Hematopoietic multipotent progenitor cell treated with erythropoietin and hydrocortisone succinate and interleukin-3 and kit ligand, for 15 days (in vitro differentiated cells): ENCODE measurements around the gene RGMA.
A peak's percentile ranks its signal among the peaks of the same experiment; 100 is the strongest.
"Not testable (repeated sequence)": the region's sequence is repeated elsewhere in the genome, so short reads cannot be mapped to it uniquely, and the experiment has no call there.

ENCODE experiments used
- DNase-seq: peaks from one replicate; pipeline ENCODE4 v3.0.0-alpha.2; 2015; ENCODE audit warnings: low spot score

The RGMA gene

DNA sequence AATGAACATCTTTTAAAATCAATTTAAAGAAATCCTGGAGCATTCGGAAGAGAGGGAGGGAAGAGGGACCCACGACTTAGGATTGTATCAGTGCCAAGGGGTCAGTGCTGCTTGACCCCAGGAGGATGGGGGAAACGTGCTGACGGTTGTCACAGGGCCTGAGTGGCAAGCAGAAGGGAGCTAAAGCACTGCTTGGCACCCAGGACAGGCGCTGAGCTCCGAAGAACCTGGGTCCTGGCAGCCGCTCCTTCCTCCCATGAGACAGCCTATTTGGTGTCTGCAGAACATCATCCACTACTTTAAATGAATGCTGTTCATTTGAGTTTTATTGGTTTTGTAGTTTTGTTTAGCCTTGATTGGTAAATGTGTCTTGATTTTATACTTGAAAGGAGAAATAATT is 54.5 kb downstream of the RGMA start:
- DNase-seq: no peak

DNA sequence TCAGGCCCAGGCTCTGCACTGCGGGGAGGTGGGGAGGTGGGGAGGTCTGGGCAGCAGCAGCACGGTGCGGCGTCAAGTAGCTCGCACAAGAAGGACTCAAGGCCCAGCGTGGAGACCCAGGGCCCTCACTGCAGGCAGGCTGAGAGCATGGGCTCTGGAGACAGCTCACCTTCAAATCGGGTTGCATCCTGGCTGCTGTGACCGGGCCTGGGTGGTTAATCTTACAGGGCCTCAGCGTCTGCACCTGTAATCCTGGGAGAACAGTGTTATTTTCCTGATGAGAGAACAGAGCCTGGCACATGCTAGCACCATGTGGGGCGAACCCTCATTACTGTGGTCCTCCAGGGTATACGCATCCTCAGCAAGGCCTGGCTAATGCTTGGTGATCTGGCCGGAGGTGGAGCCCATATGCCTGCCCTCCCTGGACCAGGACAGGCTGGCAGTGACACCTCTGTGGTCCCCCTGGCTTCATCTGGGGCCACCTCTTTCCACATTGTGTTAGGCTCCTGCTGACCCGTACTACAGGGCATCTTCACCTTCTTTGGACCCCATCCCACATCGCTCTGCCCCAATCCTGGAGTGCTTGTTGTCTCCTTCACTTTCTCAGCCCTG is 55.5 kb downstream of the RGMA start:
- no peak for DNase-seq

DNA sequence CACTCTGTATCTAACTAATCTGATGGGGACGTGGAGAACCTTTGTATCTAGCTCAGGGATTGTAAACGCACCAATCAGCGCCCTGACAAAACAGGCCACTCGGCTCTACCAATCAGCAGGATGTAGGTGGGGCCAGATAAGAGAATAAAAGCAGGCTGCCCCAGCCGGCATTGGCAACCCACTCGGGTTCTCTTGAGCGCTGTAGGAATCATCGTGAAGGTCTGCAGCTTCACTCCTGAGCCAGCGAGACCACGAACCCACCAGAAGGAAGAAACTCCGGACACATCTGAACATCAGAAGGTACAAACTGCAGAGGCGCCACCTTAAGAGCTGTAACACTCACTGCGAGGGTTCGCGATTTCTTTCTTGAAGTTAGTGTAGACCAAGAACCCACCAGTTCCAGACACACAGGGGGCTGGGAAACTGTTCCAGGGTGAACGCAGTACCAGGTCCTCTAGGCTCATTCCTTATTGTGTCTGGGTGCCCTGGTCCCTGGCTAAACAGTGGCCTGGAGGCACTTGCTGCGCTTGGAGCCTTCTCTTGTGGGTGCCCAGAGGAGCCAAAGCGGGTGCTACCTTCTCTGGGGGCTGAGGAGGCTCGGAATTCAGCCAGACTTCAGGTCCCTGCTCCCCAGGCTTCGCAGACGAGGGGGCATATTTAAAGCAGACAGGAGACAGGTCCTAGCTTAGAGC is 56.4 kb downstream of the RGMA start:
- not testable (repeated sequence) for DNase-seq

DNA sequence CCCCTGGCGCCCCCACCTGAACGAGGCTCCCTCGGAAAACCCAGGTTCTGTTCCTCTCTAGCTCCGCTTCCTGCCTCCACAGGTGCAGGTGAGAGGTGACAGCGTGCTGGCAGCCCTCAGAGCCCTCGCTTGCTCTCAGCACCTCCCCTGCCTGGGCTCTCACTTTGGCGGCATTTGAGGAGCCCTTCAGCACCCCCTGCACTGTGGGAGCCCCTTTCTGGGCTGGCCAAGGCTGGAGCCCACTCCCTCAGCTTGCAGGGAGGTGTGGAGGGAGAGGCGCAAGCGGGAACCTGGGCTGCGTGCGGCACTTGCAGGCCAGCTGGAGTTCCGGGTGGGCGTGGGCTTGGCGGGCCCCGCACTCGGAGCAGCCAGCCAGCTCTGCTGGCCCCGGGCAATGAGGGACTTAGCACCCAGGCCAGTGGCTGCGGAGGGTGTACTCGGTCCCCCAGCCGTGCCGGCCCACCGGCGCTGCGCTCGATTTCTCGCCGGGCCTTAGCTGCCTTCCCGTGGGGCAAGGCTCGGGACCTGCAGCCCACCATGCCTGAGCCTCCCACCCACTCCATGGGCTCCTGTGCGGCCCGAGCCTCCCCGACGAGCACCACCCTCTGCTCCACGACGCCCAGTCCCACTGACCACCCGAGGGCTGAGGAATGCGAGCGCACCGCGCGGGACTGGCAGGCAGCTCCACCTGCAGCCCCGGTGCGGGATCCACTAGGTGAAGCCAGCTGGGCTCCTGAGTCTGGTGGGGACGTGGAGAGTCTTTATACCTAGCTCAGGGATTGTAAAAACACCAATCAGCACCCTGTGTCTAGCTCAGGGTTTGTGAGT is 57.2 kb downstream of the RGMA start:
- not testable (repeated sequence) for DNase-seq

DNA sequence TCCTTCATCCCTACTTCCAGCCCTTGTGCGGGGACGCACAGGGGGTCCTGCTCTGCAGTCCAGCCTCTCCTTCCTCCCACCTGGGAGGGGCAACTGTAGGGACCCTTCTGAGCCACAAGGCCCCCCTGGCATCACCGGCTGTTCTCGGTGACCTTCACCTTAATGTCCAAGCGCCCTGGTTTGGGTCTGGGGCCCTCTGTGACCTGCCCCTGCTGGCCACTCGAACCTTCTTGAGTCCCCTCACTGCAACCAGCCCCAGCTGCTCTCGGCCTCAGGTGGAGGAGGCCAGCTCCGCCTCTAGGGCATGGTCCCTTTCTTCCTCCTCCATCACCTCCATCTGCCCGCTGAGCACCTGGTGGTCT is 57.9 kb downstream of the RGMA start:
- DNase-seq: no peak

DNA sequence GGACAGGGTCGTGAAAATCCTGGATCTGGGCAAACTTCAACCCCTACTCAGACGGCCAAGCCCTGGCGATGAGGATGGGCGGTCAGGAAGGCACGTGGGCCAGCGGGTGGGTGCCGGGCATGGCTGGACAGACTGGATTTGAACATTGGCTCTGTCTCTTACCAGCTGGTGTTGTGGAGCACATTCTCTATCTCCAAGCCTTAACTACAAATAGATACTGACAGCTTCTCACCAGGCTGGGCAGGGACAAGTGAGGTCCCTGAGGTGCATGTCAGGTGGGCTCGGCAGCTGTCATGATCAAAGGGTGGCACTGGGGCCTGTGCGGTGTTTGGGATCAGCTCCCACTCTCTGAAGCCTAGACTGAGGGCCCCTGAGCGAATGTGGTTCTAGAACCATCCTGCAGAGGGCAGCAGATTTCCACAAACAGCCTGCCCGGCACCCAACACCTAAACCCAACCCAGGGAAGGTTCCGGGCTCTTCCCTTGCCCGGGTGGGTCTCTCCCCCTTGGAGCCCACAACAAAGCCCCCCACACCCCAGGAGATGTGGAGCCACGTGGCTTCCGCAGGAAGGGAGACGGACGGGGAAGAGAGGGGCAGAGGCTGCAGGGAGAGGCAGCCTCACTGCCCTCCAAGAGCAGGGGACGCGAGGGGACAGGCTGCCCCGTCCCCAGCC is 58.4 kb downstream of the RGMA start:
- peak; percentile 67 for DNase-seq

DNA sequence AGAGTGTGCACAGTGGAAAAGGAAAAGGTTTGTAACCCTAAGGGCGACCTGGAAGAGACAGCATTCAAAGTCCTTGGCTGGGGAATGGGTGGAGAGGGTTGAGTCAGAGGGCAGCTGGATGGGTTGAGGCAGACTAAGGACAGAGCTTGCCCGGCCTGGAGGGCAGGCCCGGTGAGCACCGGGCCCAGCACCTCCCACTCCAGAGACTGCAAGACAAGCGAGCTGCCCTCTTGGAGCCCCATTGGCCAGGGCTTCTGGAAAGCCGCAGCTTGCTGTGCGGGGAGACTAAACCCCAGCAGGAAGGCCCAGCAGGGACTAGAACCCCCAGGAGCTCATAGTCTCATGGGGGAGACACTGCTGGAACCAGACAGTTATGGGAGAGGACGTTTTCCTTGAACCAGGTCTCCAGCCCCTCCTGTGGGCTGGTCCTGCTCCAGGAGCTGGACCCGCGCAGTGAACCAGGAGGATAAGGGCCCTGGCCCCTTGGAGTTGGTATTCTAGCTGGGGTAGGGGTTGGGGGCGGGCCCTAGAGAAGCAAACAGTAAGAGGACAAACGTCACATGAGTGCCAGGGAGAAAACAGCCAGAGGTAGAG is 59.1 kb downstream of the RGMA start:
- DNase-seq: no peak

DNA sequence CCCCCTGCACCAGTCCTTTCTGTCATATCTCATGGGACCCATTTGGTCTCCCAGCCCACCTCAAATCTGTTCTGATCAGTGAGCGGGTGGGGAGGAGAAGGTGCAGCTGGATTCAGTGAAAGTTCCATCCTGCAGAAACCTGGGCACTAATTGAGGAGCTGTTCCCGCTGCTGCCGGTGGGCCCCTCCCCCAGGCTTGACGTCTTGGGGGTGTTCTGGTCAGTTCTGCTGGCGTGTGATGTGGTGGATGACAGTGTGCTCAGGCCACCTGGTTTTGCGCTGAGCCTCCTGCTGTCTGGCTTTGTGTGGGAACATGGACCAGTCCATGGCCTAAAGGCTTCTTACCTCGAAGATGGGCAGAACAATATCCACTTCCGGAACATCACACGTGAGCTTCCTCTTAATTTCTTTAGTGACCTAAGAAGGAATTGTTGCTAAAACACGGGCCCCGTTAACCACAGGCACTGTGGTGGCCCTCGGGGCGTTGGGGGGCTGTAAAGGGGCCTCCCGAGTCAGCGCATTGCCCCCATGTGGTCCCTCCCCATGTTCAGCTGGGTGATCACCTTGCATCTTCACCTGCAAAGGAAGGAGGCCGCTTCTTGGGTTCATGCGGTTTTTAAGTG is 59.7 kb downstream of the RGMA start:
- no peak for DNase-seq

DNA sequence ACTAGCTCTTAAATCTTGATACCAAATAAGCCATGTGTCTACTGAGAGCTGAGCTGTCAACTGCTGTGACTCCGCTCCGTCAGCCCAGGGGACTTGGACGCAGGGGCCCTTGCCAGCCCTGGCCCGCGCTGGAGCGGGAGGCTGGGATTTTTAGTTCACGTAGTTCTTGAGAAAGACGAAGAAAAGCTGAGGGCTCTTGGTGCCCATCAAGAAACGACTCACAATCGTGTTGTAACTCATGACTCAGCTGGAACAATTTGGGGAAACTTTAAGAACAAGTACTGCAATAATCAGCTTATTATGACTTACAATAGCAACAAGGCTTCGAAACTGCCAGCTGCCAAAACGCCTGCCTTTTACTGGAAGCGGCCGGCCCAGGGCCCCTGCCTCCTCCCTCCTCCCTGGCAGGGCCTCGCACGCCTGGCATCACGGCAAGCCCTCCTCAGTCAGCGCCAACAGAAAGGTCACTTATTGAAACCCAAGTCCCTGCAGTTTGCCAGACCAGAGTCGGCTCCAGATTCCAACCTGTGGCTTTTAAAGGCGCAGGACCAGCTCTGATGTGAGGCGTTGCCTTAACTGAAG is 60.3 kb downstream of the RGMA start:
- no peak for DNase-seq

DNA sequence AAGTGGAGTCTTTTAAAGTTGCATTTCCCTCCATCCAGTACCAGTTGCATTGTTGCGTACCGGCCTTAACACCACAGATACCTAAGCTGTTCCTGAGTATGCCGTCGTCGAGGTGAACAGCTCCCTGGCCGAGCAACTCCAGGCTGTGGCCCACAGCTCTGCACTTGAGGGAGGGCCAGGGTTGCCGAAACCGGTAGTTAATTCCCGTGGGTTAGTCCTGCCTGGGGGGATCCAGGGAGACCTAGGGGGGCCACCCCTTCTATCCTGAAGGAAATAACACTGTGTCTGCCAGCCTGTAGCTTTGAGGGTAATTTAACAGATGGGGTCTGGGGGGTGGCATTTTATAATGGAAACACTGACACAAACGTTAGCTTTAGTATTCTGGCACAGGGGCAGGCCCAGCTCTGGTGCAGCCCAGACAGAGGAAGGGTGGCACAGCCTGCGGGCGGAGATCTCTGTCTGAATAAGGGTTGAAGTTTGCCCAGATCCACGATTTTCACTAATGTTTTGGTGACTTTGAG is 60.8 kb downstream of the RGMA start:
- DNase-seq: no peak

DNA sequence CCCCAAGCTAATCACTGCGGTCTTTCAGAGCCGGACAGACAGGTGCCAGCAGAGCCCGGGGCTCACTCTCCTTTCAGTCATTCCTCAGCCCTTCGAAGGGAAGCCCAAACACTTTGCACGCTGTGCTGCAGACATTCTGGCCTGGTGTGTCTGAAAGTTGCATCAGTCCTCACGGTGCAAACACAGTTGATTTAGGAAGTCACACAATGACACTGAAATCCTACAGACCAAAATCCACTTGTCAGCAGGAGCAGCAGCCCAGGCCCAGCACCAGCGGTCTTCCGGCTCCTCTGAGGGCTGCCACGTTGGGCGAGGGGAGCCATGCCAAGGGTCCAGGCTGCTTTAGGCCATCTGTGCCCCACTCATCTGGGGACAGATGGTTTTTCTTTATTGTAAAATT is 61.6 kb downstream of the RGMA start:
- no peak for DNase-seq

DNA sequence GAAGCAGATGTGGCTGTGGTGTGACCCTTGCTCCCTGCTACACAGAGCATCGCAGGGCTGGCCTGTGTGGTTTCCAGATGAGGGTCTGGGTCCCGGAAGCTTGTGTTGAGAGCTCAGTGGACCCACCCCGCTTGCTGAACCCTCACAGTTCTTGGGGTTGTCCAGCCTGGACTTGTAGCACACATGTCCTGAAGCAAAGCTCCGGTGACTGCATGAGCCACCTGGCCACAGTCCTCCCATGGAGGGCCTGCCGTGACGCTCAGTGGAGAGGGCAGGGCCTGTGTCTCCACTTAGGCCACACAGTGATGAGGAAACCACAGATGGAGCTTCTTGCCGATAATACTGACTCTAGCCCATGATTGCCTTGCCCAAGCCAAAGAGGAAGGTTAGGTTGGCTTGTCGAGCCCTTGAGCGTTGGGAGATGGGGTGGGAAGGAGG is 62.6 kb downstream of the RGMA start:
- DNase-seq: no peak

DNA sequence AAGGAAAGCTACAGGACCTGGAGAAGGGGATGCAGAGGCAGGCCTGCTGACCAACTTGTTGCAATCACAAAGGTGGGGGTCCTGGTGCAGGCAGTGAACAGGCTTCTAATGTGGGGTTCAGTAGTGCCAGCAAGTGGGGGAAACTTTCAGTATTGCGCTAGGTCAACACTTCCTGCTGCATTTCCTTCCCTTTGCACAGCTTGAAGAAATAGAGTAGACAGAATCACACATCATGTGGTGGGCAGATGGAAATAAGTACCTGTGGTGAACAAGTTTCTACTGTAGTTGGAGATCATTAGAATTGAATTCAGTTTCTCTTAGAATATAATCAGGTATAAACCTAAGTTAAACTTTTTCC is 63.4 kb downstream of the RGMA start:
- DNase-seq: no peak

DNA sequence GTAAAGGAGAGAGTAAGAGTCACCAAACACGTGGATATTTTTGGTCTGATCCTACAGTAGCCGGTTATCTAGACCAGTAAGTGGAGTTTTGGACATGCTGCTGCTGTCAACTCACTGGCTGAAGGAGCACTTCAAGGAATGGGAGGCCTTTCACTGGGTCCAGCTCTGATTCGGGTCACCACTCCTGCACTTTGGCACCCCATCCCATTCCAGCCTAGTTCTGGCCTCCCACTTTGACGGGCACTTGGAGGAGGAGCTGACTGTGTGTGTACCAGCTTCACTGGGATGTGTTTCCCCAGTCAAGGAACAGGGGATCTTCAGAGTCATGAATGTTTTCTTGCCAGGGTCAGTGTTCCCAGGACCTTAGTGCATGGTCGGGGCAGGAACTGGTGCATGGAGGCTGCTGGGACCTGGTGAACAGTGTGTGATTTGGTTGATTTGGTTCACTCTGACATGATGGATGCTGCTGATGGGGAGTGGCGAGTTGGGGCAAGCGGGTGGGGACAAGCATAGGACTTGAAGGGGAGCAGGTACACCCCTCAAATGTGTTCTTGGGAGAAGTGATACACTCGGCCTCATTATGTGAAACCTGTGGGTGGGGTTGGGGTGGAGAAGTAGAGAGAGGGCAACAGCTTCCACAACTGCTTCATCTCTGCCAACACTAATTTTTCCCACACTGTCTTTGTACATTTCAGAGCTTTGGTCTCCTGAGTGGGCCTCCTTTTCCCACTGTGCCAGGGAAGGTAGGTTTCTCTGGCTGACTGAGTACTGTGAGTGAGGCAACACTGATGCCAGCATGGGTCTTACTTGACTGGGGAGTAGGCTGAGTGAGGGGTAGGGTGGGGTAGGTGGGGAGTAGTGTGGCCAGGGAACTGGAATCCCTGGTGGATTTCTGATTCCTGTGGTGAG is 64.0 kb downstream of the RGMA start:
- no peak for DNase-seq

DNA sequence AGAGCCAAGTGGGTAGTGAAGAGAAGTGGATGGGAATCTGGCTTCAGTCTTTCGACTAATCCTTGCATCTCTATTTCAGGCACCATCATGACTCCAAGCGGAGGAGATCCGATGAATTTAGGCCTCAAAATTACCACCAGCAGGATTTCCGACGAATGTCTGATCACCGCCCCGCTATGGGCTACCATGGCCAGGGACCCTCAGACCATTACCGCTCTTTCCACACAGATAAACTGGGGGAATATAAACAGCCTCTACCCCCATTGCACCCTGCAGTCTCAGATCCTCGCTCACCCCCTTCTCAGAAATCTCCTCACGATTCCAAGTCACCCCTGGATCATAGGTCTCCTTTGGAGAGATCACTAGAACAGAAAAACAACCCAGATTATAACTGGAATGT is 64.7 kb downstream of the RGMA start:
- no peak for DNase-seq

DNA sequence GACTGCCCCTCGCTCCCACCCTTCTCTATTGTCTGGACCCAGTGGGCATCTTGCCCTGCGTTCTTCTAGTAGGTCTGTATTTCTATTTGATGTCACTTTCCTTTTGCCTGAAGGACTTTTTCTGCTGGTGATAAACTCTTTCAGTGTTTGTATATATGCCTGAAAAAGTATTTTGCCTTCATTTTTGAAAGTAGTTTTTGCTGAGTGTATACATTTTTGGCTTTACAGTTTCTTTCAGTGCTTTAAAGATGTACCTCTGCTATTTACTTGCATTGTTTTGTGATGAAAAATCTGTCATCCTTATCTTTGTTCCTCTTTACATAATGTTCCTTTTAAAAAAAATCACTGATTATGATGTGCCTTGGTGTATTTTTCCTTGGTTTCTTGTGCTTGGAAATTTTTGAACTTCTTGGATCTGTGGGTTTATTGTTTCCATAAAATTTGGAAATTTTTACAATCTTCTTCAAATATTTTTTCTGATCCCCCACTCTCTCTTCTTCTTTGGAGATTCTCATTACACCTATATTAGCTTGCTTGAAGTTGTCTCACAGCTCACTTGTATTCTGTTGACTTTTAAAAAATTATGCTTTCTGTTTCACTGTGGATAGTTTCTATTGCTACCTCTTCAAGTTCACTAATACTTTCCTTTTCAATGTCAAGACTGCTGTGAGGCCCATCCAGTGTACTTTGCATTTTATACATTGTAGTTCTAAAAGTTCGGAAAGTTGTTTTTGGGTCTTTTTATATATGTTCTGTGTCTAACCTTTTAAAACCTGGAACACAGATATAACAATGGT is 67.8 kb downstream of the RGMA start:
- DNase-seq: no peak

DNA sequence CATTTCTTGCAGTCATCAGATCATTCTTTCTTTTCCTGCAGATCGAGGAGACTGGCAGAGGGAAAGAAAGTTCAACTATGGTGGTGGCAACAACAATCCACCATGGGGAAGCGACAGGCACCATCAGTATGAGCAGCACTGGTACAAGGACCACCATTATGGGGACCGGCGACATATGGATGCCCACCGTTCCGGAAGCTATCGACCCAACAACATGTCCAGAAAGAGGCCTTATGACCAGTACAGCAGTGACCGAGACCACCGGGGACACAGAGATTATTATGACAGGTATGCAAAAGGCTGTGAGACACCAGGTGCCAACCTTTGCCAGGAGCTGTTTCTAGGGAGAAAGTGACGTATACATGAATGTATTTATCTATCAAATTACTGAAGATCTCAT is 69.0 kb downstream of the RGMA start:
- no peak for DNase-seq

DNA sequence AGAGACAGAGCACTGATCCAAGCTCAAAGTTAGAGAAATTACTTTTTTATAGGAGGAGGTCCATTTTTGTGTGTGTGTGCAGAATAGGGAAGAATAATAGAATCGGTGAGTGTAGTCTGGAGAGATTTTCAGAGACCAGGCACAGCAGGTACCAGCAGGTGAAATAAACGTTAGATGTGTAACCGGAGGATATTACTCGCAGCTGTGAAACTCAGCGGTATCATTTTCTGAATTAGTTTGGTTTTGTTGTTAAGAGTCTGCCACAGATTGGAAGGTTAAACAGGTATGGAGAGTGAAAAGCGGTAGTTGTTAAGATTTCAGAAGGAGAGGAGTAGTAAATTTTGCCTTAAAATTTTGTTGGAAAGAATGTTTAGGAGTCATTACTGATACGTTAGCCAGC is 69.9 kb downstream of the RGMA start:
- DNase-seq: no peak

DNA sequence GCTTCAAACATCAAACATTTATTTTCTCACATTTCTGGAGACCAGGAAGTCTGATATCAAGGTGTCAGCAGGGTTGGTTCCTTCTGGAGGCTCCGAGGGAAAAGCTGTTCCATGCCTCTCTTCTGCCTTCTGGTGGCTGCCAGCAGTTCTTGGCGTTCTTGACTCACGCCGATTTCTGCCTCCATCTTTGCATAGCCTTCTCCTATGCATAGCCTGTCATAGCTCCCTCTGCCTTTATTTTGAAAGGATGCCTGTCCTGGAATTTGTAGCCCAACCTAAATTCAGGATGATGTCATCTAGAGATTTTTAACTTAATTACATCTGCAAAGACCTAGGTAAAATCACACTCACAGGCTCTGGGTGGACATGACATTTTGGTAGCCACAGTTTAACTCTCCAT is 70.4 kb downstream of the RGMA start:
- no peak for DNase-seq
